Common myeloid progenitor, CD34-positive (primary cell): ENCODE data around the gene C17orf114.

Source experiments
- CTCF ChIA-PET: fragments of 350-600 bp; sonication (Branson Sonifier 250); formaldehyde crosslinking; loops from one replicate; lab custom pipeline; 2021; ENCODE audit warnings: antibody characterized with exemption; lab: Charles Lee
- POLR2A ChIA-PET: fragments of 350-600 bp; sonication (Branson Sonifier 250); formaldehyde crosslinking; loops from one replicate; lab custom pipeline; 2021; ENCODE audit warnings: antibody characterized with exemption; lab: Charles Lee
- DNase-seq, 3 donors: peaks; one replicate each; pipeline versions ENCODE4 v3.0.0 to v3.0.0-alpha.2; 2013
- H3K27ac ChIP-seq, 2 experiments: 1 replicate in 1 of 2; 2 replicates in 1 of 2; pipeline ENCODE4 v1.7.0; 2013; ENCODE audit warnings: inconsistent platforms in 2 of 2, low read length in 2 of 2, mild to moderate bottlenecking in 2 of 2, low read depth in 1 of 2, moderate library complexity in 1 of 2; ENCODE audit not compliant: severe bottlenecking in 2 of 2, insufficient read depth in 1 of 2, poor library complexity in 1 of 2
- H3K27me3 ChIP-seq, 5 experiments: replicated peaks in 2 of 5; 1 replicate in 3 of 5; 2 replicates in 2 of 5; pipeline versions ENCODE4 v1.6.1 to v1.7.0; 2013; ENCODE audit warnings: low read length in 4 of 5, mild to moderate bottlenecking in 2 of 5, moderate library complexity in 2 of 5, inconsistent platforms in 1 of 5; ENCODE audit not compliant: insufficient read depth in 5 of 5, control insufficient read depth in 4 of 5
- H3K36me3 ChIP-seq, 4 experiments: 1 replicate in 2 of 4; 2 replicates in 2 of 4; pipeline versions ENCODE4 v1.6.1 to v1.7.0; 2013; ENCODE audit warnings: low read length in 3 of 4, control low read depth in 1 of 4, mild to moderate bottlenecking in 1 of 4; ENCODE audit not compliant: control insufficient read depth in 4 of 4, insufficient read depth in 4 of 4
- H3K4me1 ChIP-seq, 4 experiments: 1 replicate in 3 of 4; 2 replicates in 1 of 4; pipeline versions ENCODE4 v1.6.1 to v1.7.1; 2013; ENCODE audit warnings: low read length in 3 of 4, mild to moderate bottlenecking in 3 of 4, control low read depth in 1 of 4, inconsistent platforms in 1 of 4, moderate library complexity in 1 of 4; ENCODE audit not compliant: control insufficient read depth in 4 of 4, insufficient read depth in 4 of 4; ENCODE audit errors: control extremely low read depth in 1 of 4
- H3K4me3 ChIP-seq, 7 experiments: 1 replicate in 4 of 7; 2 replicates in 3 of 7; pipeline versions ENCODE4 v1.5.1 to v1.7.0; 2013; ENCODE audit warnings: mild to moderate bottlenecking in 7 of 7, low read length in 6 of 7, moderate library complexity in 6 of 7, inconsistent platforms in 2 of 7, low read depth in 2 of 7, control low read depth in 1 of 7; ENCODE audit not compliant: insufficient read depth in 4 of 7, control insufficient read depth in 1 of 7; ENCODE audit errors: extremely low read depth in 1 of 7
- H3K9me3 ChIP-seq, 5 experiments: 1 replicate in 4 of 5; 2 replicates in 1 of 5; pipeline versions ENCODE4 v1.6.1 to v1.7.1; 2013; ENCODE audit warnings: low read length in 4 of 5, mild to moderate bottlenecking in 2 of 5, inconsistent platforms in 1 of 5, low read depth in 1 of 5, moderate library complexity in 1 of 5; ENCODE audit not compliant: control insufficient read depth in 4 of 5, insufficient read depth in 2 of 5; ENCODE audit errors: control extremely low read depth in 1 of 5
- WGBS: methylation state at CpG from one replicate; pipeline ENCODE4 v1.1.5; 2013; ENCODE audit not compliant: insufficient coverage; 5-methylcytosine and 5-hydroxymethylcytosine counted together

C17orf114 gene

GRCh38 chr17:4766723-4767122 lies 35.4 kb downstream of the C17orf114 start:
- 100% methylated on average over 2 of the region's 9 CpGs for WGBS
- Histone ChIP-seq H3K4me3 (no peak overlapping the region), H3K9me3 (no peaks in the 10 kb centered on the region), H3K27me3 (peaks cover 0 to 2% (median 0%) of the 10 kb centered on the region in 5 experiments), H3K4me1 (peaks cover 0 to 12% (median 8%) of the 10 kb centered on the region in 4 experiments), H3K27ac (no peak overlapping the region), H3K36me3 (no peaks in the 10 kb centered on the region)
- POLR2A ChIA-PET, result no interaction called here
- DNase-seq, result no peak
- CTCF ChIA-PET, result no interaction called here

DNA sequence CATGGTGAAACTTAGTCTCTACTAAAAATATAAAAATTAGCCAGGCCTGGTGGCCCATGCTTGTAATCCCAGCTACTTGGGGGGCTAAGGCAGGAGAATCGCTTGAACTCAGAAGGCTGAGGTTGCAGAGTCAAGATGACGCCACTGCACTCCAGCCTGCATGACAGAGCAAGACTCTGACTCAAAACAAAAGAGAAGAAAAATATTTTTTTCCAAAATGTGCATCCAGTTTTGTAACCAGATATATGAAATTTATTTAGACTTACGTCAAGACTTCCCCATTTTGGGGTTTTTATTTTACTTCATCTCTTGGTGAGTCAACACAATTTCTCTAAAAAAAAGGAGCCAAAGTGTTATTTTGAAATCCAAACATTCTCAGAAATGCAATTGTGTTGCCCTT lies 35.9 kb downstream of the C17orf114 start:
- no peak overlapping the region for H3K4me3 ChIP-seq
- WGBS, result 77% methylated on average over 2 of the region's 3 CpGs

GRCh38 chr17:4764595-4764994 lies 37.5 kb downstream of the C17orf114 start:
- ChIA-PET CTCF (interaction anchor here (0.6 to 1.5 kb wide), 5 partner anchors 8 to 168 kb away, joined by 3 to 4 read pairs (median 3); no protein-coding TSS in a partner anchor), POLR2A (no interaction called here)
- no CpG with 5 or more reads among the region's 3 CpGs for whole genome bisulfite sequencing
- Histone ChIP-seq H3K27ac (no peak overlapping the region), H3K36me3 (no peaks in the 10 kb centered on the region), H3K4me1 (peaks cover 0 to 12% (median 8%) of the 10 kb centered on the region in 4 experiments), H3K27me3 (peaks cover 0 to 2% (median 0%) of the 10 kb centered on the region in 5 experiments), H3K9me3 (no peaks in the 10 kb centered on the region), H3K4me3 (no peak overlapping the region)
- peak in 2 of 3 donors; percentile 40 to 44 for DNase-seq

More for the DNA sequence above, 35.9 kb downstream of the C17orf114 start:
- peak; percentile 35 to 78 (median 78) for DNase-seq
- Histone ChIP-seq H3K4me1 (peaks cover 0 to 12% (median 8%) of the 10 kb centered on the region in 4 experiments), H3K27ac (no peak overlapping the region), H3K27me3 (peaks cover 0 to 2% (median 0%) of the 10 kb centered on the region in 5 experiments), H3K9me3 (no peaks in the 10 kb centered on the region), H3K36me3 (no peaks in the 10 kb centered on the region)
- CTCF ChIA-PET, result no interaction called here
- POLR2A ChIA-PET, result no interaction called here

GRCh38 chr17:4759776-4760236 lies 42.3 kb downstream of the C17orf114 start:
- Histone ChIP-seq H3K36me3 (no peaks in the 10 kb centered on the region), H3K27me3 (peaks cover 0 to 9% (median 0%) of the 10 kb centered on the region in 5 experiments), H3K4me1 (peaks cover 0 to 7% (median 4%) of the 10 kb centered on the region in 4 experiments), H3K9me3 (no peaks in the 10 kb centered on the region), H3K27ac (no peak overlapping the region), H3K4me3 (no peak overlapping the region)
- ChIA-PET POLR2A (no interaction called here), CTCF (no interaction called here)
- 92% methylated on average over 5 of the region's 10 CpGs for WGBS
- DNase-seq, result no peak

GRCh38 chr17:4753392-4753791 lies 48.7 kb downstream of the C17orf114 start:
- Histone ChIP-seq H3K27ac (no peak overlapping the region), H3K4me3 (no peak overlapping the region), H3K4me1 (peaks cover 4 to 7% (median 5%) of the 10 kb centered on the region in 4 experiments), H3K36me3 (no peaks in the 10 kb centered on the region), H3K9me3 (no peaks in the 10 kb centered on the region), H3K27me3 (peaks cover 0 to 12% (median 6%) of the 10 kb centered on the region in 5 experiments)
- WGBS, result no CpG with 5 or more reads among the region's 1 CpG
- POLR2A ChIA-PET, result no interaction called here
- CTCF ChIA-PET, result no interaction called here
- DNase-seq, result no peak

GRCh38 chr17:4751932-4752331 lies 50.2 kb downstream of the C17orf114 start:
- no peaks in the 10 kb centered on the region for H3K9me3 ChIP-seq
- peaks cover 0 to 10% (median 6%) of the 10 kb centered on the region in 5 experiments for H3K27me3 ChIP-seq
- 94% methylated on average over 3 of the region's 5 CpGs for WGBS
- no peak overlapping the region for H3K4me3 ChIP-seq
- peaks cover 5 to 18% (median 13%) of the 10 kb centered on the region in 4 experiments for H3K4me1 ChIP-seq
- ChIA-PET CTCF (interaction anchor here (1.5 kb wide), 1 partner anchor 37 kb away, joined by 3 read pairs; the partner anchor contains the start of gene GLTPD2), POLR2A (no interaction called here)
- DNase-seq, result no peak
- H3K27ac ChIP-seq, result no peak overlapping the region
- H3K36me3 ChIP-seq, result no peaks in the 10 kb centered on the region
